HL-60 (cell line): ENCODE data around the gene LZTR1.

Source experiments
- DNase-seq, 2 experiments: peaks; one replicate each; pipeline ENCODE4 v3.0.0-alpha.2; 2010 to 2020; ENCODE audit warnings: low read depth in 1 of 2, low spot score in 1 of 2
- H3K27ac ChIP-seq: fragments of 250-450 bp; sonication (Bioruptor Pico); replicated peaks from 2 replicates; pipeline ENCODE4 v1.5.1; 2020; ENCODE audit warnings: mild to moderate bottlenecking, moderate library complexity
- H3K27me3 ChIP-seq: fragments of 250-450 bp; sonication (Bioruptor Pico); 2 replicates; pipeline ENCODE4 v1.5.1; 2021; ENCODE audit warnings: mild to moderate bottlenecking, moderate library complexity; ENCODE audit not compliant: insufficient read depth, poor library complexity, severe bottlenecking
- H3K4me3 ChIP-seq: replicated peaks from 2 replicates; pipeline ENCODE4 v1.5.1; 2011; ENCODE audit warnings: mild to moderate bottlenecking, control low read depth, low read length; ENCODE audit not compliant: insufficient read depth
- GABPA ChIP-seq: IDR thresholded peaks from 2 replicates; pipeline ENCODE4 v1.6.1; 2012; ENCODE audit warnings: low read depth
- POLR2AphosphoS5 ChIP-seq: IDR thresholded peaks from 2 replicates; pipeline ENCODE4 v1.6.1; 2012; ENCODE audit warnings: low read depth
- SPI1 ChIP-seq: IDR thresholded peaks from 2 replicates; pipeline ENCODE4 v1.6.1; 2012; ENCODE audit warnings: low read depth, mild to moderate bottlenecking, borderline replicate concordance
- TF ChIP-seq, protein P1 (sequence below): IDR thresholded peaks from one replicate; pipeline ENCODE4 v1.5.1; 2011; ENCODE audit warnings: low read length, control low read depth, inconsistent platforms; ENCODE audit not compliant: insufficient read depth
- TF ChIP-seq, protein P2 (sequence below): IDR thresholded peaks from 2 replicates; pipeline ENCODE4 v1.6.1; 2012; ENCODE audit warnings: low read depth; ENCODE audit not compliant: insufficient replicate concordance

The LZTR1 gene

GRCh38 chr22:20992056-20992442 lies 10.0 kb downstream of the LZTR1 start:
- DNase-seq = no peak
- Histone ChIP-seq H3K27me3 (no peaks in the 10 kb centered on the region), H3K4me3 (no peak overlapping the region), H3K27ac (no peak overlapping the region)
- no peak for TF ChIP-seq GABPA

DNA sequence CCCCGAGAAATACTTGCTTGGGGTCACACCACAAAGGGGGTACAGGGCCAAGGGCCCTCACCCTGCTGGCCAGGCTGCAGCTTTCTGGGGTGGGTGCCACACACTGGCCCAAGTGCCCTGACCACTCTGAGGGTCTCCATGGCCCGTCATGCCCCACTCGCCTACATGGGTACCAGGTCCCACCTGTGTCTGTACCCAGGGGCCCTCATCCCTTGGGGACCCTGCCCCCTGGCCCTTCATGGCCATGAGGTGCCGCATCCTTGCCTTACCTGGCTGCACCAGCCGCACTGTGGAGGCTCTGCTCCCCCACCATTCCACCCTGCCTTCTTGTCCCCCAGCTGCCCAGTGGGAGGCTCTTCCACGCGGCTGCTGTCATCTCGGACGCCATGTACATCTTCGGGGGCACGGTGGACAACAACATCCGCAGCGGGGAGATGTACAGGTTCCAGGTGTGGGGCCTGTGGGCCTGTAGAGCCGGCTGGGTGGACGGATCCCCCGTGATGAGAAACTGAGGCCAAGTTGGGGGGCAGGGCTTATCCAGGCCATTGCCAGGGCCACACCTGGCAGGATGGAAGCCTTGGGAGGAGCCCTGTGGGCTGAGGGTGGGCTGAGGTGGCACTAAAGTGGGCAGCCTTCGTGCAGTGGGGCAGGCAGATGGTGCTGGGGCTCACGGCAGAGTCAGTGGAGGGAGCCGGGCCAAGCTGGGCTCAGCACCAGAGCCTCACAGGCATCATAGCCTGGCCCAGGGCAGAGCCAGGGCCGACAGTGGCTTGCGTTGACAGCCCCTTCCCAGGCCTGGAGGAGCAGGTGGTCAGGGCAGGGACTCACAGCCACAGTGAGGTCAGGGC lies 10.6 kb downstream of the LZTR1 start:
- H3K4me3 ChIP-seq = no peak overlapping the region
- TF ChIP-seq SPI1 (no peak), GABPA (no peak), POLR2AphosphoS5 (no peak)
- TF ChIP-seq, protein P1, sequence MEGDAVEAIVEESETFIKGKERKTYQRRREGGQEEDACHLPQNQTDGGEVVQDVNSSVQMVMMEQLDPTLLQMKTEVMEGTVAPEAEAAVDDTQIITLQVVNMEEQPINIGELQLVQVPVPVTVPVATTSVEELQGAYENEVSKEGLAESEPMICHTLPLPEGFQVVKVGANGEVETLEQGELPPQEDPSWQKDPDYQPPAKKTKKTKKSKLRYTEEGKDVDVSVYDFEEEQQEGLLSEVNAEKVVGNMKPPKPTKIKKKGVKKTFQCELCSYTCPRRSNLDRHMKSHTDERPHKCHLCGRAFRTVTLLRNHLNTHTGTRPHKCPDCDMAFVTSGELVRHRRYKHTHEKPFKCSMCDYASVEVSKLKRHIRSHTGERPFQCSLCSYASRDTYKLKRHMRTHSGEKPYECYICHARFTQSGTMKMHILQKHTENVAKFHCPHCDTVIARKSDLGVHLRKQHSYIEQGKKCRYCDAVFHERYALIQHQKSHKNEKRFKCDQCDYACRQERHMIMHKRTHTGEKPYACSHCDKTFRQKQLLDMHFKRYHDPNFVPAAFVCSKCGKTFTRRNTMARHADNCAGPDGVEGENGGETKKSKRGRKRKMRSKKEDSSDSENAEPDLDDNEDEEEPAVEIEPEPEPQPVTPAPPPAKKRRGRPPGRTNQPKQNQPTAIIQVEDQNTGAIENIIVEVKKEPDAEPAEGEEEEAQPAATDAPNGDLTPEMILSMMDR = no peak
- TF ChIP-seq, protein P2, sequence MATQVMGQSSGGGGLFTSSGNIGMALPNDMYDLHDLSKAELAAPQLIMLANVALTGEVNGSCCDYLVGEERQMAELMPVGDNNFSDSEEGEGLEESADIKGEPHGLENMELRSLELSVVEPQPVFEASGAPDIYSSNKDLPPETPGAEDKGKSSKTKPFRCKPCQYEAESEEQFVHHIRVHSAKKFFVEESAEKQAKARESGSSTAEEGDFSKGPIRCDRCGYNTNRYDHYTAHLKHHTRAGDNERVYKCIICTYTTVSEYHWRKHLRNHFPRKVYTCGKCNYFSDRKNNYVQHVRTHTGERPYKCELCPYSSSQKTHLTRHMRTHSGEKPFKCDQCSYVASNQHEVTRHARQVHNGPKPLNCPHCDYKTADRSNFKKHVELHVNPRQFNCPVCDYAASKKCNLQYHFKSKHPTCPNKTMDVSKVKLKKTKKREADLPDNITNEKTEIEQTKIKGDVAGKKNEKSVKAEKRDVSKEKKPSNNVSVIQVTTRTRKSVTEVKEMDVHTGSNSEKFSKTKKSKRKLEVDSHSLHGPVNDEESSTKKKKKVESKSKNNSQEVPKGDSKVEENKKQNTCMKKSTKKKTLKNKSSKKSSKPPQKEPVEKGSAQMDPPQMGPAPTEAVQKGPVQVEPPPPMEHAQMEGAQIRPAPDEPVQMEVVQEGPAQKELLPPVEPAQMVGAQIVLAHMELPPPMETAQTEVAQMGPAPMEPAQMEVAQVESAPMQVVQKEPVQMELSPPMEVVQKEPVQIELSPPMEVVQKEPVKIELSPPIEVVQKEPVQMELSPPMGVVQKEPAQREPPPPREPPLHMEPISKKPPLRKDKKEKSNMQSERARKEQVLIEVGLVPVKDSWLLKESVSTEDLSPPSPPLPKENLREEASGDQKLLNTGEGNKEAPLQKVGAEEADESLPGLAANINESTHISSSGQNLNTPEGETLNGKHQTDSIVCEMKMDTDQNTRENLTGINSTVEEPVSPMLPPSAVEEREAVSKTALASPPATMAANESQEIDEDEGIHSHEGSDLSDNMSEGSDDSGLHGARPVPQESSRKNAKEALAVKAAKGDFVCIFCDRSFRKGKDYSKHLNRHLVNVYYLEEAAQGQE = no peak
- no peaks in the 10 kb centered on the region for H3K27me3 ChIP-seq
- DNase-seq = no peak
- no peak overlapping the region for H3K27ac ChIP-seq

- Histone ChIP-seq H3K27ac (no peak overlapping the region), H3K27me3 (no peaks in the 10 kb centered on the region)
- TF ChIP-seq GABPA (no peak), POLR2AphosphoS5 (no peak), SPI1 (no peak)
- TF ChIP-seq, protein P2 = no peak
- TF ChIP-seq, protein P1 = no peak
Measured at GRCh38 chr22:20993304-20994127, 11.4 kb downstream of the LZTR1 start.

GRCh38 chr22:20994128-20994901 lies 12.2 kb downstream of the LZTR1 start:
- Histone ChIP-seq H3K27ac (no peak overlapping the region), H3K27me3 (no peaks in the 10 kb centered on the region), H3K4me3 (no peak overlapping the region)
- DNase-seq = no peak
- TF ChIP-seq, protein P2 = no peak
- TF ChIP-seq POLR2AphosphoS5 (no peak), GABPA (no peak), SPI1 (no peak)
- TF ChIP-seq, protein P1 = no peak

More at GRCh38 chr22:20993304-20994127, 11.4 kb downstream of the LZTR1 start:
- H3K4me3 ChIP-seq = no peak overlapping the region
- DNase-seq = no peak
